HS-5 (cell line): Measurements from ENCODE around the gene VKORC1.
"Not testable (repeated sequence)": the region's sequence is repeated elsewhere in the genome, so short reads cannot be mapped to it uniquely, and the experiment has no call there.

Source experiments
- DNase-seq: peaks from one replicate; pipeline ENCODE4 v3.0.0-alpha.2; 2012; ENCODE audit warnings: low read depth

VKORC1 gene

DNA sequence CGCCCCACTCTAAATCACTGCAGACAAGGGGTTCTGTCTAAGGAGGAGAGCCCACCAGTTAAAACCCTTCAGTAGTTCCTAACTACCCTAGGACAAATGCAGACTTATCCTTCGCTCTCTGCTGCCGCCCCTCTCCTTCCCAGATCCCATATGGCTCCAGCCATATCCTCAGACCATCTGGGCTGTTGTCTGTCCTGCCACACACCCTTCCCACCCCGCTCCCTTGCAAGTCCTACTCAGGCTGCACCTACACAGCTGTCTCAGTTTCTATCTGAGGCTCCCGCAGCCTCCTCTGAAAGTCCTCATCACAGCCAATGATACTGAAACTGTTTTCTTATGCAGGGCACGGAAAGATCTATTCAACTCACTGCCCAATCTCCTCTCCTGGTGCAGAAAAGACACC, 12.9 kb upstream of the VKORC1 start:
- no peak for DNase-seq

- DNase-seq: no peak
Observed at GRCh38 chr16:31106509-31107464, 12.2 kb upstream of the VKORC1 start.

- DNase-seq: no peak
Observed at GRCh38 chr16:31105677-31106213, 11.1 kb upstream of the VKORC1 start.

GRCh38 chr16:31100876-31101641, 6.5 kb upstream of the VKORC1 start:
- DNase-seq: not testable (repeated sequence)

- no peak for DNase-seq
Observed at GRCh38 chr16:31099860-31100638, 5.5 kb upstream of the VKORC1 start.

DNA sequence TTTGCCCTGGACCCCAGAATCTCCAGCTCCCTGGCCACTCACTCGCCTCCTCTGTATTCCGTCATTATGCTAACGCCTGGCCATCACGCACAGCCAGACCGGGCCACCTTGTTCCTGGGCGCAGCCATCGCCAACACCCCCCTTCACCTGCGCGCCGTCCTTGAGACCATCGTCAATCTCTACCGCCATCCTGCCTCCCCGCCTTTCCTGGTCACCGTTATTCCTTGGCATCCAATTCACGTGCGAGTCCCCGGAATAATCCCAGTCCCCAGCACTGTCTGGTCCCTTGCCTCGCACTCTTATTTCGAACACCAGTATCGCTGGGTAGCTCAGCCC, 541 bp downstream of the VKORC1 start:
- DNase-seq: no peak

- DNase-seq: no peak
Observed at GRCh38 chr16:31093132-31093703, 1.4 kb downstream of the VKORC1 start.

- DNase-seq: no peak
Observed at GRCh38 chr16:31092330-31092729, 2.3 kb downstream of the VKORC1 start.

- DNase-seq: no peak
Observed at GRCh38 chr16:31090540-31090939, 4.1 kb downstream of the VKORC1 start.

DNA sequence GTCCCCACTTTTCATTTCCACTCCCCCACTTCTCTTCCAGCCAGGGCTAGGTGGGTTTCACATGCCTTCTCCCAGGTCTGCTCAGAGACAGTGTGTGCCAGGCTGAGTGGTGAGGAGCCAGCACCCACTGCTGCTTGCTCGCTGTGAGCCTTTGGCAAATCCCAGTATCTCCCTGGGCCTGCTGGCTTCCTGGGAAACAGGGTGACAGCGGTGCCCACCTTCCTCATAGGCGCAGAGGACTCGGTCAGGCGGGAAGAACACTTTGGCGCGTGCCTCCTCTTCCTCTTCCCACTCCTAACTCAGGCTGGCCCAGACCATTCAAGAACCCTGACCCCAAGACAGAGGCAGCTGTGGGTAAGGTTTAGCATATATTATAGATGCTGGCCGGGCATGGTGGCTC, 5.4 kb downstream of the VKORC1 start:
- DNase-seq: no peak

DNA sequence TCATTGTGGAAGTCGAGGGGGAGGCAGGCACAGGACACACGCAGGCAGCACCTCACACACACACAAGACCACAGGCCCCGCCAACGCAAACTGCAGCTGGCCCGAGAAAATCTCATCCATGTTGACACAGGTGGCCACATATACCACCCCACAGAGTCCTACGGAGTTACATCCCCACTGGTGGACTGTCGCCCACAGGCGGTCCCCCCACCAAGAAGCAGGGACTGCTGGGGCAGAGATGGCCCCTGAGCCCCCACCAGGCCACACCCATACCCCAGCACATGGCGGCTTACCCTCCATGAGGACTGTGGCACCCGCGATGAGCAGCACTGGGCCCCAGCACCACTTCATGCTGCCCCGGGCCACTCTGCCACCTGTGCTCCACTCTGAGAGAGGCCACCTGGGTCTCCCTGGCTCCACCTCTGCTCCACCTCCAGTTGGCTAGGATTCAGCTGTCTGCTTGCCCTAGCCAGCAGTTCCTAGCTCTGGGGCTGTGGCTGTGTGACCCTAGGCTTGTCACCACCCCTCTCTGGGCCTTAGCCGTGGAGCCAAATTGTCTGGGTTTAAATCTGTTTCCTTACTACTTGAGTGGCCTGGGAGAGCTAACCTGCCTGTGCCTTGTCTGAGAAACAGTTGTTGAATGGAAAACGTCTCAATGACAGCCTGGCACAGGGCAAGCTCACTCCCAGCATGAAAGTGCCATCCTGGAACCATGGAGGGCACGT, 6.0 kb downstream of the VKORC1 start, which contains the start of gene PRSS53:
Gene PRSS53, minus strand, starts transcription at position 485 of the 725 bp plus-strand sequence. Its CDS starts 134 bp downstream, at position 351.
- DNase-seq: no peak

- no peak for DNase-seq
Observed at GRCh38 chr16:31087971-31088370, 6.6 kb downstream of the VKORC1 start.

DNA sequence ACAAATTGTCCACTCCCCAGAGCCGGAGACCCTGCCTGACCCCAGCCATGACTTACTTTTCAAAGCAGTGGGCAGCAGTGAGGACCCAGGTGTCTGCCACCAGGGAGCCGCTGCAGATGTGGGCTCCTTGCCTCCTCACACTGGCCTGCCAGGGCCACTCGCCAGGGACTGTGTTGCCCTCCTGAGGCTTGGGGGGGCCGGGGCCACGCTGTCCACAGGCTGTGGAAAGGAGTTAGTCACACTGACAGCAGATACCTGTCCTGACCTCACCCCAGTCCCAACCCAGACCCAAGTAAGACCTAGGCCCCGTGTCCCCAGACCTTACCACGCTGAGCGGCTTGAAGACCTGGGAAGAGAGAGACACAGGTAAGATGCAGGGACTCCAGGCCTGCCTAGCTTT, 7.1 kb downstream of the VKORC1 start:
- DNase-seq: no peak

- no peak for DNase-seq
Observed at GRCh38 chr16:31086629-31086906, 8.0 kb downstream of the VKORC1 start.

- no peak for DNase-seq
Observed at GRCh38 chr16:31085873-31086628, 8.5 kb downstream of the VKORC1 start.

- no peak for DNase-seq
Observed at GRCh38 chr16:31085411-31085810, 9.2 kb downstream of the VKORC1 start.

GRCh38 chr16:31084584-31085302, 9.9 kb downstream of the VKORC1 start:
- DNase-seq: no peak

- DNase-seq: no peak
Observed at GRCh38 chr16:31083981-31084380, 10.6 kb downstream of the VKORC1 start.

GRCh38 chr16:31083556-31083955, 11.0 kb downstream of the VKORC1 start:
- no peak for DNase-seq

DNA sequence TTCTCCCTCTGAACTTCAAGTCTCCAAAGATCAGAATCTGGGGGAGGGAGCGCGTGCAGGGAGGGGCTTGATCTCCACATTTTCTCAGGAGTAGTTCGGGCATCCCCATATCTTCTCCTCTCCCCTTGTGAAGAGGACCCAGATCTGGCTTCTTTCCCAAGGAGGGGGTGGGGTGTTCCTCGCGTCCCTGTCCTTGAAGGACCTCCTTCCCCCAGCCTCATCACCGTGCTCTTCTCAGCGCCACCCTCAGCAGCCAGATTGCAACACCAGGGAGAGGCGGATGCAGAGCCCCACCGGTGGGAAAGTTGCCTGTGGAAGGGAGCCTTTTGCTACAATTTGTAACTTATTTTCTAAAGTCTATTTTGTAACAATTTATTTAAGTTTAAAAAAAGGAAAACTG, 11.5 kb downstream of the VKORC1 start:
- DNase-seq: no peak
